GM23338 (cell line): Measurements from ENCODE around the gene DLGAP5. TPM values are rescaled to one million over a fixed set of nuclear protein-coding genes. Genes with fewer than 3 reads are reported as not detected.

ENCODE experiments used
- ATAC-seq: fragments of 200-7000 bp; cut with Tn5 transposase; 3 replicates; pipeline ENCODE4 v1.9.1; 2020
- DNase-seq: peaks from one replicate; pipeline ENCODE4 v3.0.0-alpha.2; 2015; ENCODE audit warnings: low spot score
- H2AFZ ChIP-seq: fragments of 200-600 bp; sonication (generic); 2 replicates; pipeline ENCODE4 v1.8.0; 2016; ENCODE audit warnings: antibody characterized with exemption, mild to moderate bottlenecking, moderate library complexity
- H3F3A ChIP-seq: fragments of 200-600 bp; sonication (generic); replicated peaks from 2 replicates; pipeline ENCODE4 v1.8.0; 2017; ENCODE audit warnings: antibody characterized with exemption, mixed run types, low read depth
- H3K27ac ChIP-seq: fragments of 200-600 bp; sonication (generic); 2 replicates; pipeline ENCODE4 v1.6.1; 2016; ENCODE audit warnings: low read depth
- H3K27me3 ChIP-seq: fragments of 200-600 bp; sonication (generic); 2 replicates; pipeline ENCODE4 v1.8.0; 2016; ENCODE audit warnings: mild to moderate bottlenecking, mixed run types, moderate library complexity; ENCODE audit not compliant: insufficient read depth
- H3K36me3 ChIP-seq: fragments of 200-600 bp; sonication (generic); 2 replicates; pipeline ENCODE4 v1.8.0; 2016; ENCODE audit warnings: mild to moderate bottlenecking; ENCODE audit not compliant: insufficient read depth
- H3K4me1 ChIP-seq: fragments of 200-600 bp; sonication (generic); 2 replicates; pipeline ENCODE4 v1.8.0; 2016; ENCODE audit warnings: mild to moderate bottlenecking, moderate library complexity; ENCODE audit not compliant: insufficient read depth
- H3K4me2 ChIP-seq: fragments of 200-600 bp; sonication (generic); 2 replicates; pipeline ENCODE4 v1.7.1; 2017; ENCODE audit warnings: mixed run types
- H3K4me3 ChIP-seq: fragments of 200-600 bp; sonication (generic); 2 replicates; pipeline ENCODE4 v1.6.1; 2016; ENCODE audit warnings: mixed run types
- H3K79me2 ChIP-seq: fragments of 200-600 bp; sonication (generic); replicated peaks from 2 replicates; pipeline ENCODE4 v1.8.0; 2017; ENCODE audit warnings: mild to moderate bottlenecking; ENCODE audit not compliant: insufficient read depth
- H3K9me2 ChIP-seq: fragments of 200-600 bp; sonication (generic); 2 replicates; pipeline ENCODE4 v1.8.0; 2017; ENCODE audit not compliant: insufficient read depth
- H4K20me1 ChIP-seq: fragments of 200-600 bp; sonication (generic); replicated peaks from 2 replicates; pipeline ENCODE4 v1.8.0; 2017; ENCODE audit warnings: mild to moderate bottlenecking; ENCODE audit not compliant: insufficient read depth
- H3K27ac Mint-ChIP-seq: 2 replicates; pipeline ENCODE4 v1.8.0; 2020; ENCODE audit warnings: inconsistent platforms, mild to moderate bottlenecking, moderate library complexity, mixed read lengths
- H3K27me3 Mint-ChIP-seq: 3 replicates; pipeline ENCODE4 v1.8.0; 2022; ENCODE audit warnings: low read depth, mild to moderate bottlenecking, moderate library complexity, mixed read lengths, inconsistent platforms; ENCODE audit not compliant: insufficient read depth, poor library complexity
- H3K36me3 Mint-ChIP-seq: 3 replicates; pipeline ENCODE4 v1.8.0; 2021; ENCODE audit warnings: low read depth, mild to moderate bottlenecking, inconsistent platforms, moderate library complexity, mixed read lengths
- H3K4me1 Mint-ChIP-seq: 3 replicates; pipeline ENCODE4 v1.8.0; 2020; ENCODE audit warnings: mild to moderate bottlenecking, inconsistent platforms, mixed read lengths
- H3K4me3 Mint-ChIP-seq: 3 replicates; pipeline ENCODE4 v1.8.0; 2021; ENCODE audit warnings: moderate library complexity, mild to moderate bottlenecking, inconsistent platforms, mixed read lengths
- H3K9me3 Mint-ChIP-seq: 3 replicates; pipeline ENCODE4 v1.8.0; 2020; ENCODE audit warnings: moderate library complexity, mild to moderate bottlenecking, inconsistent platforms, mixed read lengths
- JUNB ChIP-seq: IDR thresholded peaks from one replicate; pipeline ENCODE4 v1.6.1; 2016; ENCODE audit warnings: antibody characterized with exemption; ENCODE audit not compliant: unreplicated experiment
- STAT1 ChIP-seq: IDR thresholded peaks from one replicate; pipeline ENCODE4 v1.6.1; 2016; ENCODE audit warnings: antibody characterized with exemption; ENCODE audit not compliant: unreplicated experiment
- ZNF114 ChIP-seq: fragments of 250-450 bp; sonication (Bioruptor Pico); IDR thresholded peaks from 2 replicates; pipeline ENCODE4 v1.5.0; 2020; ENCODE audit warnings: mild to moderate bottlenecking, moderate library complexity
- polyA plus RNA-seq: library from polyadenylated mRNA; unstranded; fragments of >200 nt; fragmentation: Nextera tagmentation; extraction: Ambion mirVana; gene quantifications from 2 replicates; pipeline ENCODE4 v1.2.1, GENCODE V29; 2016
- total RNA-seq: library from RNA; depleted of rRNA; stranded (reverse); fragments of >200 nt; shearing (Covaris generic); gene quantifications from 2 replicates; pipeline ENCODE4 v1.2.3, GENCODE V29; 2014
- TF ChIP-seq, protein P1 (sequence below): fragments of 250-450 bp; sonication (Bioruptor Pico); IDR thresholded peaks from 2 replicates; pipeline ENCODE4 v1.5.0; 2020; ENCODE audit warnings: mild to moderate bottlenecking, moderate library complexity
- TF ChIP-seq, protein P2 (sequence below), 2 experiments: fragments of 200-600 bp in 1 of 2; sonication (generic) in 1 of 2; conservative IDR thresholded peaks; 2 replicates each; pipeline versions ENCODE4 v1.5.1 to v1.6.1; 2016 to 2017; ENCODE audit warnings: antibody characterized with exemption in 2 of 2, low read depth in 2 of 2, mild to moderate bottlenecking in 2 of 2, moderate library complexity in 1 of 2
- TF ChIP-seq, protein P3 (sequence below): IDR thresholded peaks from 2 replicates; pipeline ENCODE4 v1.6.1; 2016; ENCODE audit warnings: antibody characterized with exemption

Gene DLGAP5
- total and polyA plus RNA-seq, 2 experiments from 2014 or later, result 110 to 117 TPM

DNA sequence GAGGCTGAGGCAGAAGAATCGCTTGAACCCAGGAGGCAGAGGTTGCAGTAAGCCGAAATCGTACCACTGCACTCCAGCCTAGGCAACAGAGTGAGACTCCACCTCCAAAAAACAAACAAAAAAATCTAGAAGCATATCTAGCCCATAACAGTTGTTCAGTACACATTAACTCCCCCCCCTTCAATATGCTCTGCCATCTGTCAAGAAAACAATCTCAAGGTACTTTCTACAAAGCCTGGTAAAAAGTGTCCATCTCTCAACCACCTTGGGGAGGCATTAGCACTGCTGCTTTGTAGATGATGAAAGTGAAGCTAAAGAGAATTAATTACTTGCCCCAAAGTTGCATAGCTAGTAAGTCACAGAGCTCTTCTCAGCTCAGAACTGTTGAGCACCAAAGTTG is 37.4 kb downstream of the DLGAP5 start:
- no peak overlapping the region for H3K27ac Mint-ChIP-seq
- no peaks in the 10 kb centered on the region; the same call in 1 of the 2 replicates for H3F3A ChIP-seq
- H3K4me2 ChIP-seq, result no peak overlapping the region
- peaks cover 80% of the 10 kb centered on the region for H3K36me3 ChIP-seq
- no peaks in the 10 kb centered on the region for H3K9me3 Mint-ChIP-seq
- ATAC-seq (no peak), DNase-seq (no peak)
- no peaks in the 10 kb centered on the region for H3K79me2 ChIP-seq
- H3K36me3 Mint-ChIP-seq, result peaks cover 85% of the 10 kb centered on the region
- H4K20me1 ChIP-seq, result no peaks in the 10 kb centered on the region
- no peaks in the 10 kb centered on the region for H3K9me2 ChIP-seq
- H3K27ac ChIP-seq, result no peak overlapping the region
- no peak overlapping the region for H3K4me3 ChIP-seq
- H3K4me1 ChIP-seq, result no peaks in the 10 kb centered on the region
- no peaks in the 10 kb centered on the region for H3K4me1 Mint-ChIP-seq
- H3K27me3 Mint-ChIP-seq, result no peaks in the 10 kb centered on the region
- no peak overlapping the region for H2AFZ ChIP-seq
- H3K4me3 Mint-ChIP-seq, result no peak overlapping the region
- H3K27me3 ChIP-seq, result no peaks in the 10 kb centered on the region
- TF ChIP-seq ZNF114 (no peak), JUNB (no peak), STAT1 (no peak)
- TF ChIP-seq, protein P1, sequence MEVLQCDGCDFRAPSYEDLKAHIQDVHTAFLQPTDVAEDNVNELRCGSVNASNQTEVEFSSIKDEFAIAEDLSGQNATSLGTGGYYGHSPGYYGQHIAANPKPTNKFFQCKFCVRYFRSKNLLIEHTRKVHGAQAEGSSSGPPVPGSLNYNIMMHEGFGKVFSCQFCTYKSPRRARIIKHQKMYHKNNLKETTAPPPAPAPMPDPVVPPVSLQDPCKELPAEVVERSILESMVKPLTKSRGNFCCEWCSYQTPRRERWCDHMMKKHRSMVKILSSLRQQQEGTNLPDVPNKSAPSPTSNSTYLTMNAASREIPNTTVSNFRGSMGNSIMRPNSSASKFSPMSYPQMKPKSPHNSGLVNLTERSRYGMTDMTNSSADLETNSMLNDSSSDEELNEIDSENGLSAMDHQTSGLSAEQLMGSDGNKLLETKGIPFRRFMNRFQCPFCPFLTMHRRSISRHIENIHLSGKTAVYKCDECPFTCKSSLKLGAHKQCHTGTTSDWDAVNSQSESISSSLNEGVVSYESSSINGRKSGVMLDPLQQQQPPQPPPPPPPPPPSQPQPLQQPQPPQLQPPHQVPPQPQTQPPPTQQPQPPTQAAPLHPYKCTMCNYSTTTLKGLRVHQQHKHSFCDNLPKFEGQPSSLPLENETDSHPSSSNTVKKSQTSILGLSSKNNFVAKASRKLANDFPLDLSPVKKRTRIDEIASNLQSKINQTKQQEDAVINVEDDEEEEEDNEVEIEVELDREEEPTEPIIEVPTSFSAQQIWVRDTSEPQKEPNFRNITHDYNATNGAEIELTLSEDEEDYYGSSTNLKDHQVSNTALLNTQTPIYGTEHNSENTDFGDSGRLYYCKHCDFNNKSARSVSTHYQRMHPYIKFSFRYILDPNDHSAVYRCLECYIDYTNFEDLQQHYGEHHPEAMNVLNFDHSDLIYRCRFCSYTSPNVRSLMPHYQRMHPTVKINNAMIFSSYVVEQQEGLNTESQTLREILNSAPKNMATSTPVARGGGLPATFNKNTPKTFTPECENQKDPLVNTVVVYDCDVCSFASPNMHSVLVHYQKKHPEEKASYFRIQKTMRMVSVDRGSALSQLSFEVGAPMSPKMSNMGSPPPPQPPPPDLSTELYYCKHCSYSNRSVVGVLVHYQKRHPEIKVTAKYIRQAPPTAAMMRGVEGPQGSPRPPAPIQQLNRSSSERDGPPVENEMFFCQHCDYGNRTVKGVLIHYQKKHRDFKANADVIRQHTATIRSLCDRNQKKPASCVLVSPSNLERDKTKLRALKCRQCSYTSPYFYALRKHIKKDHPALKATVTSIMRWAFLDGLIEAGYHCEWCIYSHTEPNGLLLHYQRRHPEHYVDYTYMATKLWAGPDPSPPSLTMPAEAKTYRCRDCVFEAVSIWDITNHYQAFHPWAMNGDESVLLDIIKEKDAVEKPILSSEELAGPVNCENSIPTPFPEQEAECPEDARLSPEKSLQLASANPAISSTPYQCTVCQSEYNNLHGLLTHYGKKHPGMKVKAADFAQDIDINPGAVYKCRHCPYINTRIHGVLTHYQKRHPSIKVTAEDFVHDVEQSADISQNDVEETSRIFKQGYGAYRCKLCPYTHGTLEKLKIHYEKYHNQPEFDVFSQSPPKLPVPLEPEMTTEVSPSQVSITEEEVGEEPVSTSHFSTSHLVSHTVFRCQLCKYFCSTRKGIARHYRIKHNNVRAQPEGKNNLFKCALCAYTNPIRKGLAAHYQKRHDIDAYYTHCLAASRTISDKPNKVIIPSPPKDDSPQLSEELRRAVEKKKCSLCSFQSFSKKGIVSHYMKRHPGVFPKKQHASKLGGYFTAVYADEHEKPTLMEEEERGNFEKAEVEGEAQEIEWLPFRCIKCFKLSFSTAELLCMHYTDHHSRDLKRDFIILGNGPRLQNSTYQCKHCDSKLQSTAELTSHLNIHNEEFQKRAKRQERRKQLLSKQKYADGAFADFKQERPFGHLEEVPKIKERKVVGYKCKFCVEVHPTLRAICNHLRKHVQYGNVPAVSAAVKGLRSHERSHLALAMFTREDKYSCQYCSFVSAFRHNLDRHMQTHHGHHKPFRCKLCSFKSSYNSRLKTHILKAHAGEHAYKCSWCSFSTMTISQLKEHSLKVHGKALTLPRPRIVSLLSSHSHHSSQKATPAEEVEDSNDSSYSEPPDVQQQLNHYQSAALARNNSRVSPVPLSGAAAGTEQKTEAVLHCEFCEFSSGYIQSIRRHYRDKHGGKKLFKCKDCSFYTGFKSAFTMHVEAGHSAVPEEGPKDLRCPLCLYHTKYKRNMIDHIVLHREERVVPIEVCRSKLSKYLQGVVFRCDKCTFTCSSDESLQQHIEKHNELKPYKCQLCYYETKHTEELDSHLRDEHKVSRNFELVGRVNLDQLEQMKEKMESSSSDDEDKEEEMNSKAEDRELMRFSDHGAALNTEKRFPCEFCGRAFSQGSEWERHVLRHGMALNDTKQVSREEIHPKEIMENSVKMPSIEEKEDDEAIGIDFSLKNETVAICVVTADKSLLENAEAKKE (CRISPR knock-in tag), result no peak
- TF ChIP-seq, protein P2, sequence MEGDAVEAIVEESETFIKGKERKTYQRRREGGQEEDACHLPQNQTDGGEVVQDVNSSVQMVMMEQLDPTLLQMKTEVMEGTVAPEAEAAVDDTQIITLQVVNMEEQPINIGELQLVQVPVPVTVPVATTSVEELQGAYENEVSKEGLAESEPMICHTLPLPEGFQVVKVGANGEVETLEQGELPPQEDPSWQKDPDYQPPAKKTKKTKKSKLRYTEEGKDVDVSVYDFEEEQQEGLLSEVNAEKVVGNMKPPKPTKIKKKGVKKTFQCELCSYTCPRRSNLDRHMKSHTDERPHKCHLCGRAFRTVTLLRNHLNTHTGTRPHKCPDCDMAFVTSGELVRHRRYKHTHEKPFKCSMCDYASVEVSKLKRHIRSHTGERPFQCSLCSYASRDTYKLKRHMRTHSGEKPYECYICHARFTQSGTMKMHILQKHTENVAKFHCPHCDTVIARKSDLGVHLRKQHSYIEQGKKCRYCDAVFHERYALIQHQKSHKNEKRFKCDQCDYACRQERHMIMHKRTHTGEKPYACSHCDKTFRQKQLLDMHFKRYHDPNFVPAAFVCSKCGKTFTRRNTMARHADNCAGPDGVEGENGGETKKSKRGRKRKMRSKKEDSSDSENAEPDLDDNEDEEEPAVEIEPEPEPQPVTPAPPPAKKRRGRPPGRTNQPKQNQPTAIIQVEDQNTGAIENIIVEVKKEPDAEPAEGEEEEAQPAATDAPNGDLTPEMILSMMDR (conservative IDR thresholded peaks at IDR 0.05; ENCODE audit: low read depth in 2 of 2), result no peak
- TF ChIP-seq, protein P3, sequence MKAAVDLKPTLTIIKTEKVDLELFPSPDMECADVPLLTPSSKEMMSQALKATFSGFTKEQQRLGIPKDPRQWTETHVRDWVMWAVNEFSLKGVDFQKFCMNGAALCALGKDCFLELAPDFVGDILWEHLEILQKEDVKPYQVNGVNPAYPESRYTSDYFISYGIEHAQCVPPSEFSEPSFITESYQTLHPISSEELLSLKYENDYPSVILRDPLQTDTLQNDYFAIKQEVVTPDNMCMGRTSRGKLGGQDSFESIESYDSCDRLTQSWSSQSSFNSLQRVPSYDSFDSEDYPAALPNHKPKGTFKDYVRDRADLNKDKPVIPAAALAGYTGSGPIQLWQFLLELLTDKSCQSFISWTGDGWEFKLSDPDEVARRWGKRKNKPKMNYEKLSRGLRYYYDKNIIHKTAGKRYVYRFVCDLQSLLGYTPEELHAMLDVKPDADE, result no peak
